ENCODE data around the gene PACSIN1. TPM values are rescaled to one million over a fixed set of nuclear protein-coding genes. Genes with fewer than 3 reads are reported as not detected.

PACSIN1 gene, protein sequence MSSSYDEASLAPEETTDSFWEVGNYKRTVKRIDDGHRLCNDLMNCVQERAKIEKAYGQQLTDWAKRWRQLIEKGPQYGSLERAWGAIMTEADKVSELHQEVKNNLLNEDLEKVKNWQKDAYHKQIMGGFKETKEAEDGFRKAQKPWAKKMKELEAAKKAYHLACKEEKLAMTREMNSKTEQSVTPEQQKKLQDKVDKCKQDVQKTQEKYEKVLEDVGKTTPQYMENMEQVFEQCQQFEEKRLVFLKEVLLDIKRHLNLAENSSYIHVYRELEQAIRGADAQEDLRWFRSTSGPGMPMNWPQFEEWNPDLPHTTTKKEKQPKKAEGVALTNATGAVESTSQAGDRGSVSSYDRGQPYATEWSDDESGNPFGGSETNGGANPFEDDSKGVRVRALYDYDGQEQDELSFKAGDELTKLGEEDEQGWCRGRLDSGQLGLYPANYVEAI
- polyA plus RNA-seq (2013, experiment 1 of 2; ENCODE audit: insufficient read length), result not detected
- polyA plus RNA-seq (2013, experiment 2 of 2; ENCODE audit: insufficient read length), result 0.02 TPM

DNA sequence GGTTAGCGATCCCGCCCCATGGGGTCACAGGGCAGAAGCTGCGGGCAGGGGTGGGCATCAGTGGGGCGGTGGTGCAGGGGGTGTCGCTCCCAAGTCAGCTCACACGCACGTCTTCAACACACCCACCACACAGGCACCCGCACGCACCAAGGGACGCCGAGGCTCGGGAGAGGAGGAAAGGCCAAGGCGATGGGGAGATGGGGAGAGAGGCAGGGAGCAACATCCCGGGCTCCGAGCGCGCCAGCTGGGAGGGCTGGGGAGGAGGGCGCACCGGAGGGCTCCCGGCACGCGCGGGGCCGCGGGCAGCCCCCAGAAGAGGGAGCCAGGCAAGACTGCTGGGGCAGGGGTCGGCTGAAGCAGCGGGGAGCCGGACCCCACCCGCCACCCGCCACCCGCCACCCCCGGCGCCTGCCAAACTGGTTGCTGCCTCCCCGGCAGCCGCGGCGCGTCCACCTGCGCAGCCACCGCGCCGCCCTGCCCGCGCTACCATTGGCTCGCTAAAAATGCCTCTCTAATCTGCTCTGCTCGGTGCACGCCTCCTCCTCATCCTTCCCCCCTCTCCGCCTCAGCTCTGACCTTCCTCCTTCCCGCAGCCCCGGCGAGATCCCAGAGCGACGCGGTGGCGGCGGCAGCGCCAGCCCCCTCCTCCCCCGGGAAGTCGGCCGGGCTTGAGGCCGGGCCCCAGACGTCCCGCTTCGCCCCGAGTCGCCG, at the start of gene PACSIN1:
TSS of gene PACSIN1 (plus strand) at position 546 of the 711 bp plus-strand sequence. CDS start 60,230 bp downstream, outside the sequence.
- no peak for DNase-seq

DNA sequence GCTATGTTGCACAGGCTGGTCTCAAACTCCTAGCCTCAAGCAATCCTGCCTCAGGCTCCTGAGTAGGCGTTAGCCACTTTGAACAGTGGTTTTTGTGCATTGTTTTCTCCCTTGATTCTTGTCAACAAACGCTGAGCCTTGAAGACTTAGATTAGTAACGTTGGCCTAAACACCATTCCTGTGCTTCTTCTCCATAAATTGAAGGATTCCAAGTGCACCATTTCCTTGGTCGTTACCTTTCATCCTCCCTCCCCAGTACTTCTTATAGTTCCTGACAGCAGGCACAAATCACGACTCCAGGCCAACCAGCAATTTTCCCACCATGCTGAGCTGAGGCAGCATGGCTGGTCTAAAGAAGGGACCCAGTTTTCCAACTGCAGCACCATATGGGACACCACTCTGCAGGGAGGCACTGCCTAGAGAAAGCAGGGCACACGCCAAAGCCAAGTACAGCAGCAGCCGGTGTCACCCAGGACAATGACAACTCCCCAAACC, 49.0 kb upstream of the PACSIN1 start:
- DNase-seq, result no peak

DNA sequence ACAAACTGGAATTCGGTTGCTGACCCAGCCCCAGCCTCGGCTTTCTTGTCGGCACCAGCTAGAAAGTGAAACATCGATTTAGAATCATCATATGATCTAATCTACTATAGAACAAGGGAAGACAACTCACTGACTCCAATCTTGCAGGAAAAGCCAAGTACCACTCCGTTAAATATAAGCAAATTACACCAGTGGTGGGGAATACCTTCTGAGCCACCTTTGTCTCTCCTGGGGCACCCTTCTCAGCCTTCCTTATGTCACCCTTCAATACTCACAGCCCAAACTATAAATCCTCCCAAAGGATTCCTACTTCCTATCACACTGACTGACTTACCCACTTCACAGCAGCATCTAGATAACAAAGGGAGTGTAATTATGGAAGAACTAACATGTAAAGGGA, 47.5 kb upstream of the PACSIN1 start:
- no peak for DNase-seq

DNA sequence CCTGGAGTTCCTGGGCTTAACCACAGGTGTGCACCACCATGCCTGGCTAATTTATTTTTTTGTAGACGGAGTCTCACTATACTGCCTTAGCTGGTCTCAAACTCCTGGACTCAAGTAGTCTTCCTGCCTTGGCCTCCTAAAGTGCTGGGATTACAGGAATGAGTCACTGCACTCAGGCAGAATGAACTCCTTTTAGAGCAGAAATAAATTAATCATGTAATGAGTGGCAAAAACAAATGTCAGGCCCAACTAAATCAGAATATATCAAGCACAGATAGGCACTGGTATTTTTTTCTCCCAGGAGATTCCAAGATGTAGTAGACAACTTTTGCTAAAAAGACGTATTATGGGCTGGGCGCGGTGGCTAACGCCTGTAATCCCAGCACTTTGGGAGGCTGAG, 42.6 kb upstream of the PACSIN1 start:
- no peak for DNase-seq

DNA sequence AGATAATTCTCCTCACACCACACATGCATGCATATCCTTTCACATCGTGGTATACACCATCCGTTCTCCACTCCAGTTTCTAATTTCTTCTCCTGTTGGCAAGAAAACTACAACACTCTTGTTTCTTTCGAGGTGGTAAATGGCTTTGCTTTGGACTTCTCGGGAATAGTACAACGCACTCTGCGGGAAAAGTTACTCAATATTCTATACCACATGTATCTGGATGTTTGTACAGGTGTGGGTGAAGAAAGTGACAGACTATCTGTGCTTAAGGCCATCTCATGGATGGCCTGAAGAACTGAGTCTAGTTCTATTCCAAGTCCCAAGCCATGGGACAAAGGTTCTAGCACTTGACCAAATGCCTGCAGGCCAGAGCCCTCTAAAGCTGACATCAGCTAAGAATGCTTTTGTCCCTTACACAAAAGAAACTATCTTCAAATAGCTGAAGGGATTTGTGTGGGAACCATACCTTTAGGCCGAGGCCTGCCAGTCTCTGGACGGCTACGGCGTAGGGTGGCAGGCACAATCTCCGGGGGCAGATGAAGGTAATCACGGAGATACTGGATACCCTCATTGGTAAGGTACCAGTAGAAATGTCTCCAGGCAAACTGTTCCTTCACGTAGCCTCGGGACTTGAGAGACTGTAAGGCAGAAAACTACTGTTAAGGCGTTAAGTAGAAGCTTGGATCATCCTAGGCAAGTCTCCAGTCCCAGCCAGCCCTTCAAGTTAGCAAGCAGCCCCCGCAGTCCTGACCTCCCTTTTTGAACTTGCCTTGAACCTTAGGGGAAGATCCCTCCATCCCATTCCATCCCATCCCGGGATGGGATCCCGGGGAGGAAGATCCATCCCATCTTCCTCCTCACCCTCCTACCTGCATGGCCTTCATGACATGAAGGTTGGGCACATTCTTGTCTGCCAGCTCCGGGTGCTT, 41.4 kb upstream of the PACSIN1 start:
- DNase-seq, result no peak

DNA sequence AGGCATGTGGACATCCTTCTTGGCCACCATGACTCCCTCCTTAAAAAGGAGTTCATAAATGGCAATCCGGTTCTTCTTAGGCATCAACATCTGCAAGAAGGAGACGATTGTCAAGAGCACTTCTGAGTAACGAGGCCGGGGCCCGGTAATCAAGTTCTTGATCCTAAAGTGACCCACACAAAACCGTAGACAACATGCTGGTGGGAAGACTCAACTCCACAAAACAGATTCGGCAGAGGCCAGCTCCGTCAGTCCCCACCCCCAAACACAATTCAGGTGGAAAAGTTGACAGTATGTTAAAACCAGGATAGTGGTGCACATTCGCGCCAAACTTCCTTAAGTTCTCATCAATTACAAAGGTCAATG, 40.8 kb upstream of the PACSIN1 start:
- no peak for DNase-seq

DNA sequence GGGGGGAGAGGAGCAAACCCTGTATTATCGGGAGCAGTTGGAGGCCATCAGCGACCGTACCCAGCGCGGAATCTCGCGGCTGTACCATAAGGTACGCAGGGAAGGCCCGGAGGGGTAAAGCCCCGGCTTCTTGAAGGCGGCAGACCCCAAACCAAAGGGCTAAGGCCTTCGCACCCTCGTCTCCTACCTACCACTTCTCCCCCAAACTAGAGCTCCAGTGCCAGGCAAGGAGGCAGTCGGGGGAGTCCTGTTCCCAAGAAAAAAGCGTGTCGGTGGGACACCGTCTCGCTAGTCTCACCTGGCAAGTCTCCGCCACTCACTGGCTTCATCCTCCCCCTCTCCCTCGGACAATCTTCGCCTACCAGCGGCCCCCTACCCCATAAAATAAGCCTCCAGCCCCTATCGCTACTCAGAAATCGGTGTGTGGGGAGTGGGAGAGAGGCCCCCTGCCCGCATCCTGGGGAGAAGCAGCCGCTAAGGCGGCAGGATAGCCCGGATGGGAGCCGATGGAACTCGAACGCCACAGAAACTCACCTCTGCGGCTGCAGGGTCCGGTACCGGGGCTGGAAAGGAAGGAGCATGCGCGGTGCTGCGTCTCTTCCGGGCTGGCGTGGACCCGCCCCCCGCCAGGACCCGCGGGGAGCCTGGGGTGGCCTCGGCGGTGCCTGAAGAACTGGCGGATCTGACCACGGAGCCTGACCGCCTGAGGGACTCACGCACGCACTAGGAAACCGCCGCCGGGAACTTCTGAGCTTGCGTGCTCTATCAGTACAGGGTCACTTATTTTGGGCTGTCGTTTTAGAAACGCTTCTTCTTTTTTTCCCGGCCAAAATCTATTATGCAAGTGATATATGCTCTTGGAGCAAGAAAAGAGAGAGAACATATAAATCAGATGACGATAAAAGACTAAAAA, 40.1 kb upstream of the PACSIN1 start, which contains the start of gene RPS10:
TSS of gene RPS10 (minus strand) at position 572 of the 913 bp plus-strand sequence. CDS start 848 bp downstream, outside the sequence.
- peak; percentile 90 for DNase-seq

DNA sequence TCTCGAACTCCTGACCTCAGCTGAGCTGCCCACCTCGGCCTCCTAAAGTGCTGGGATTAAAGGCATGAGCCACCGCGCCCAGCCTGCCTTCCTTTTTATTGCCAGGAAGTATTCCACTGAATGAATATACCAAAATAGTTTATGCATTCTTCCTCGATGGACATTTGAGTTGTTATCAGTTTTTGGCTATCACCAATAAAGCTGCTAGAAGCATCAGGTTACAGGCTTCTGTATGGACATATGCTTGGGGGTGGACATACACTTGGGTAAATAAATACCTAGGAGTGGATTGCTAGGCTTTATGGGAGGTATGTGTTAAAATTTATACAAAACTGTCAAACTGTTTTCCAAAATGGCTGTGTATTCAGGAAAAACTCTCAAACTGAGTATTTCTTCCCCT, 30.0 kb upstream of the PACSIN1 start:
- no peak for DNase-seq

DNA sequence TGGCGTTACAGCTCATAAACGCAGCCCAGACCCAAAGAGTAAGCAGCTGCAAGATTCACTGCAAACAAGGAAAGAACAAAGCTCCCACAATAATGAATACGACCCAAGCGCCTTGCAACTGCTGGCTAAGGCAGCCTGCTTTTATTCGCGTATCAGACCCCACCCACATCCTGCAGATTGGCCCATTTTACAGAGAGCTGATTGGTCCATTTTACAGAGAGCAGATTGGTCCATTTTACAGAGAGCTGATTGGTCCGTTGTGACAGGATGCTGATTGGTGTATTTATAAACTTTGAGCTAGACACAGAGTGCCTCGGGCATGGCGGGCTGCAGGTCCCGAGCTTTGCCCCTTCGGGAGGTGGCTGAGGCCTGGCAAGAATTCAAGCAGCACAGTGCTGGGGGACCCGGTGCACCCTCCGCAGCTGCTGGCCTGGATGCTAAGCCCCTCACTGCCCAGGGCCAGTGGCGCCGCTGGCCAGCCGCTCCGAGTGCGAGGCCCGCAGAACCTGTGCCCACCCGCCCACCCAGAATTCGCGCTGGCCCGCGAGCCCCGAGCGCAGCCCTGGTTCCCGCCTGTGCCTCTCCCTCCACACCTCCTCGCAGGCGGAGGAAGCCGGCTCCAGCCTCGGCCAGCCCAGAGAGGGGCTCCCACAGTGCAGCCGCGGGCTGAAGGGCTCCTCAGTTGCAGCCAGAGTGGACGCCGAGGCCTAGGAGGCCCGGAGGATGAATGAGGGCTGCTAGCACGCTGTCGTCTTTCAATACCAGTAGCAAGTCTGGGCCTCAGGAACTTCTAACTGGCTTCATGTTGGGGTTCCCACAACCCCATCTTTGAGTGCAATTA, 28.9 kb upstream of the PACSIN1 start:
- DNase-seq, result no peak

DNA sequence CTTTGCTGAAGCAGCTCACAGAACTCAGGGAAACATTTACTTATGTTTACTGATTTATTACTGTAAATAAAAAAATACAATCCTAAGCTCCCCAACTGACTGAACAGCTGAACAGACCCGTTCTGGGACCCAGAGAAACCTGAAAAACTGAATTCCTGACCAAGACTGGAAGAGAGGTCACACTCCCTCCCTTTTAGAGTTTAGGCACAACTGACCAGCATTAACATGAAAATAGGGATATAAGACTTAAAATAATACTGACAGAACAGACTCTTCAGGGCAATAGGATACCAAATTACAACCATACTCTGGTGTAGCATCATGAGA, 28.3 kb upstream of the PACSIN1 start:
- no peak for DNase-seq

DNA sequence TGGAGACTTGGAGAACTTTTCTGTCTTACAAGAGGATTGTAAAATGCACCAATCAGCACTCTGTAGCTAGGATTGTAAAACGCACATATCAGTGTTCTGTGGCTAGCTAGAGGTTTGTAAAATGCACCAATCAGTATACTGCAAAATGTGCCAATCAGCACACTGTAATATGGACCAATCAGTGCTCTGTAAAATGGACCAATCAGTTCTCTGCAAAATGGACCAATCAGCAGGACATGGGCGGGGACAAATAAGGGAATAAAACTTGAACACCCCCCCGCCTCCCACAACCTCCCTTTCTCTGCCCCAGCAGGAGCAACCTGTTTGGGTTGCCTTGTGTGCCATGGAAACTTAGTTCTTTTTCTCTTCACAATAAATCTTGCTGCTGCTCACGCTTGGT, 27.2 kb upstream of the PACSIN1 start:
- DNase-seq, result no peak

DNA sequence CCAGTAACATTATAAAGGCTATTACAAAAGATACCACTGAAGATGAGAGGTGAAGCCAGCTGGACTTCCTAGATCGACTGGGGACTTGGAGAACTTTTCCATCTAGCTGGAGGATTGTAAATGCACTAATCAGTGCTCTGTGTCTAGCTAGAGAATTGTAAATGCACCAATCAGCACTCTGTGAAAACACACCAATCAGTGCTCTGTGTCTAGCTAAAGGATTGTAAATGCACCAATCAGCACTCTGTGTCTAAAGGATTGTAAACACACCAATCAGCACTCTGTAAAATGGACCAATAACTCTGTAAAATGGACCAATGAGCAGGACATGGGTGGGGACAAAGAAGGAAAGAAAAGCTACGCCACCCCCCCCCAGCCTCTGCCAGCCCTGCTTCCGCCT, 26.4 kb upstream of the PACSIN1 start:
- DNase-seq, result no peak

DNA sequence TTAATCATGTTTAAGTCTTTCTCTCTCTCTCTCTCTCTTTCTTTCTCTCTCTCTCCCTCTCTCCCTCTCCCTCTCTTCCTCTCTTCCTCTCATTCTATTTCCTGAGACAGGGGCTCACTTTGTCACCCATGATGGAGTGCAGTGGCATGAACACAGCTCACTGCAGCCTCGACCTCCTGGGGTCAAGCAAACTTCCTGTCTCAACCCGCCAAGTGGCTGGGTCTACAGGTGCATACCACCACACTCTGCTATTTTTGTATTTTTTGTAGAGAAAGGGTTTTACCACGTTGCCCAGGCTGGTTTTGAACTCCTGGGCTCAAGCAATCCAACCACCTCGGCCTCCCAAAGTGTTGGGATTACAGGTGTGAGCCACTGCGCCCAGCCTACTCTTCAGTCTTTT, 24.4 kb upstream of the PACSIN1 start:
- no peak for DNase-seq

DNA sequence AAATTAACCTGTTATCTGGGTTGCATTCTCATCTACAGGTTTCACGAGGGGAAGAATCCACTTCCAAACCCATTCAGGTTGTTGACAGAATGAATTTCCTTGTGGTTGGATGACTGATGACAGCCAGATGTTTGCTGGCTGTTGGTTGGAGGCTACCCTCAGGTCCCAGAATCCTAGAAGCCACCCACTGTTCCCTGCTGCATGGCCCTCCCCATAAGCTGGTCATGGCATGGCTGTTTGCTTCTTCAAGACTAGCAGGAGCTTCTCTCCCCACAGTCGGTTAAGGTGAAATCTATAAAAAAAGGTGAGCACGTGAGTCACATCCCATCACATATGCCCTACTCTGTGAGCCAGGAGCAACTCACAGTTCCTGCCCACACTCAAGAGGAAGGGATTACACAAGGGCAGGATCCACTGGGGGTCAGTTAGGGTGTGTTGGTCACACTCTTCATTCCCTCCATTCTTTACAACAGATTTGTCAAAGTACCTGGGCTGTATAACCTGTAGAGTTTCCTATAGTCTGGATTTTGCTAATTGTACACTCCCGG, 20.5 kb upstream of the PACSIN1 start:
- DNase-seq, result no peak

DNA sequence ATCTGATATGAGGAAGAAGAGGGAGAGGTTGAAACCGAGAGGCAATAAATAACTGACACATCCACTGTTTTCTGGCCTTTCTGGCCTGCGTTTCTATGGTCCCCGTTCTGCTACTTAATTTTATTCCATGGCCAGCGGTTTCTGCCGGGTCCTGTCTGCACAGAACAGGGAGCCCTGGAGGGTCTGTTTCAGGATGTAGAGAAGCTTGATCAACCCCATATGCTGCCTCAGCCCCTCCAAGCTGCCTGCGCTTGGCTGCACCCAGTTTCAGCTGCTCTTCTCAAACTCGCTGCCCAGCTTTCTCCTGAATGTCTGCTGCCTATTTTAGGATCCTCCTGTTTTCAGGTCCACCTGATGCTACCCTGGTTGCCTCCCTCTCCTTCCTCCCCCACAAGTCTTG, 18.5 kb upstream of the PACSIN1 start:
- no peak for DNase-seq

DNA sequence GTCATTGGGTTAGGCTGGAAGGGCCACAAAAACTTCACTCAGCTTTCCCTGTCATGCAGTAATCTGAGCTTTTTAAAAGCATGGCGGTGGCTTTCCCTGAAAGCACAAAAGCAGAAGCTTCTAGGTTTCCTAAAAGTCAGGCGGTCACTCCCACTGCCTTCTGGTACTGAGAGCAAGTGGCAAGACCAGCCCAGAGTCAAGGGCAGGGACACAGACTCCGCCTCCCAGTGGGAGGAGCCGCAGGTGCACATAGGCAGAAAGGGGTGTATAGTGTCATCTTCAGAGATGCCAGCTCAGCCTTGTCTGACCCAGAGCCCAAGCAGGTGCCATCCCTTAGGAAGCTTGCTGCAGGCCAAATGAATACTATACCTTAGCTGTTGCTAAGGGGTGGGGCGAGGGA, 18.0 kb upstream of the PACSIN1 start:
- no peak for DNase-seq

DNA sequence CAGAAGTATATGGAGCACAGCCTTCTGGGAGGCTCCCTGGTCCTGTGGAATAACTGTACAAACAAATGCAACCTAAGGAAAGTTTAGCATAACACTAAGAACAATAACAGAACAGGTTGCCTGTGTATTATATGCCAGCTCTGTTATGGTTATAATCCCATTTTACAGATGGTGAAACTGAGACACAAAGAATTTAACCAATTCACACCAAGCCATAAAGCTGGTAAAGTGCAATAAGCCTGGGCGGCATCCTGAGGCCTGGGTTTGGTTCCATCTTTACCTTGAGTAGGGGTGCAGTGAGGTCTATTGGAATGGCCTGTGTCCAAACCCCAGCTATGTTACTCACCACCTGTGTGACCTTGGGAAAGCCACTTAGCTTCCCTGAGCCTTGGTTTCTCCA, 14.7 kb upstream of the PACSIN1 start:
- DNase-seq, result no peak

DNA sequence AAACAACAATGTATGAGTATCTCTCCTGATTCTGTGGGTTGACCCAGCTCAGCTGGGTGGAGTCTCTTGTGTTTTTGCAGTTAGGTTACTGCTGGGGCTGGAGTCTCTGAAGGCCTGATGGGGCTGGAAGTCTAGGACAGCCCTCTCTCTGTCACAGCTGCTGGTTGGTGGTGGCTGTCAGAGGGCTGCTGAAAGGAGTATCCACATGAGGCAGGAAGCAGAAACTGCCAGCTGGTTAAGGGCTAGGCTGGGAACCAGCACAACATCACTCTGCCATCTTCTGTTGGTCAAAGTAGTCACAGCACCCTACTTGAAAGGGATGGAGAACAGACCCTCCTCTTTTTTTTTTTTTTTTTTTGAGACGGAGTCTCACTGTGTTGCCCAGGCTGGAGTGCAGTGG, 10.0 kb upstream of the PACSIN1 start:
- no peak for DNase-seq

DNA sequence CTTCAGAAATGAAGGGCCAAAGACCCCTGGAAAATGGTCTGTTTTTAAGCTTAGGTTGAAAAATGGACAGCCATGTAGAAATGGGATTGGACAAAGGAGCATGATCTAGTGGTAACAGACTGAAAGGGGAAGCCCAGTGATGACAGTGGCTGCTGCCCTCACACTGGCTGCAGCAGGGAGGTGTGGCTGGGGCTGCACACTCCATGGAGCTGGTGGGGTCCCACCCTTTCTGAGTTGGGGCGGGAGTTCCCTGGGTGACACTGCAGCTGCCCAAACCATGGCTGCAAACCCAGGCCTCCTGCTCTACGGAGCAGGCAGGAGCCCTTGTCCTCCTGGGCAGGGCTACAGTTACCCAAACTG, 8.5 kb upstream of the PACSIN1 start:
- no peak for DNase-seq
